HG02938 (cell line): ENCODE measurements around the gene TOLLIP.

ENCODE experiments used
- ATAC-seq: cut with Tn5 transposase; IDR thresholded peaks from one replicate; pipeline ENCODE4 v1.9.1; 2021; ENCODE audit warnings: mild to moderate bottlenecking, moderate library complexity; ENCODE audit not compliant: unreplicated experiment

TOLLIP gene

DNA sequence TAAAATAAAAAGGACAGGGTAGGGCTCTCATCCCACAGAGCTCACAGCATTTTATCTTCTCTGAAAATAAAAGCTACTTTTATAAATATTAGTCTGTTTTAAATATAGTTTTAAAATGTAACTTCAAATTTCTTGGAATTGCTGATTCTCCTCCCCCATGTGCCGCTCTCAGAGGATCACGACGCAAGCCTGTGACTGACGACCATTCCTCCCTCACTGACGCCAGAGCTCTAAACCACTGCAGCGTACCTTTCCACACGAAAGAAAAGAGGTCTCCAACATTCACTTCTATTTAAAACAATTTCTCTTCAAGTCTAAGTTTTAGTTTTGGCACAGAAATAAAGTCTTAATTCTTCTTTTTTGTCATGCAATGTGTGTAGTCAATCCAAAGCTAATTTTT is 9.3 kb downstream of the TOLLIP start:
- ATAC-seq: no peak

DNA sequence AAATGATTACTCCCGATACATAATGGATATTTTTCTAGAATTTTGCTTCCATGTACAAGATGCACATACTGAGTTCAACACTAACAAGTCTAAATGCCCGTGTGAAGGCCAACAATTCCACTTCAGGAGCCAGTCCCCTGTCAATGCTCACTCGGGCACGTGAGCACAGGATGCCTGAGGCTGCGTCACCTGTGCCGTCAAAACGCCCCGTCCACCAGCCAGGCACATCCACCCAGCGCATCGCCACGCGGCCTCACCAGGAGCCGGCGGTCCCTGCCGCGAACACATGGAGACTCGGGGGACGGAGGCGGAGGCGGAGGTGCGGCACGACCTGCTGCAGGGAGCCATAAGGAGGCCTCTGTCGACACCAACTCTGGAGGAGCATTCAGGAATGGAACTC is 9.8 kb downstream of the TOLLIP start:
- ATAC-seq: no peak

DNA sequence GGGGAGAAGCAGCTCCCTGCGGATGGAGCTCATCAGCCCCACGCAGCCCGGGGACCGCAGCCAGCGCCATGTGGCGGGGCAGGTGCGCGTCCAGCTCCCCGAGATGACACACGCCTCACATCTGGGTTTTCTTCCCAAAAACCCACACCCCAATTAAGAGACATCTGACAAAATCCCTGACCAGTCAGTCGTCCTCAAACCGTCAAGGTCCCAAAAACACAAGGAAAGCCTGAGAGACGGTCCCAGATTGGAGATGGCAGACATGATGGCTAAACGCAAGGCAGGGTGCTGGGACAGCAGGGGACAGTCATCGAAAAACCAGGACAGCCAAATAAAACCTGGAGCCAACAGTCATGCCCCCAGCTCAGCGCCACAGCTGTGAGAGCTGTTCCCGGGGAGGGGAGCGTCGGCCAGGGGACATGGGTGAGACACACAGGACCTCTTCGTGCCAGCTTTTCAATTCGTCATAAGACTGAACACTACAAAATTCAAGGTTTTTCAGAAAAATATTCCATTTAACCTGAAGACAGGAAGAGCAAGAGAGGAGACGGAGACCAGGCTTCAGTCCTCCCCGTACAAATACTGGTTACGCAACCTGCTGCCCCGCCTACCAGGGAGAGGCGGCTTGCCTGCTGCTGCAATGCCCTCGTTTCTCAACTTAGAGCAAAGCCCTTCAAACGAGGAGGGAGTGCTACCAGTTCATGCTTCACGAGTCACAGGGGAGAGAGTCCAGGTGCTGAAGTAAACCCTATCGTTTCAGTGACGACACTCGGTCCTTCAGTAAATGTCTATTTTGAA is 10.5 kb downstream of the TOLLIP start:
- ATAC-seq: no peak

DNA sequence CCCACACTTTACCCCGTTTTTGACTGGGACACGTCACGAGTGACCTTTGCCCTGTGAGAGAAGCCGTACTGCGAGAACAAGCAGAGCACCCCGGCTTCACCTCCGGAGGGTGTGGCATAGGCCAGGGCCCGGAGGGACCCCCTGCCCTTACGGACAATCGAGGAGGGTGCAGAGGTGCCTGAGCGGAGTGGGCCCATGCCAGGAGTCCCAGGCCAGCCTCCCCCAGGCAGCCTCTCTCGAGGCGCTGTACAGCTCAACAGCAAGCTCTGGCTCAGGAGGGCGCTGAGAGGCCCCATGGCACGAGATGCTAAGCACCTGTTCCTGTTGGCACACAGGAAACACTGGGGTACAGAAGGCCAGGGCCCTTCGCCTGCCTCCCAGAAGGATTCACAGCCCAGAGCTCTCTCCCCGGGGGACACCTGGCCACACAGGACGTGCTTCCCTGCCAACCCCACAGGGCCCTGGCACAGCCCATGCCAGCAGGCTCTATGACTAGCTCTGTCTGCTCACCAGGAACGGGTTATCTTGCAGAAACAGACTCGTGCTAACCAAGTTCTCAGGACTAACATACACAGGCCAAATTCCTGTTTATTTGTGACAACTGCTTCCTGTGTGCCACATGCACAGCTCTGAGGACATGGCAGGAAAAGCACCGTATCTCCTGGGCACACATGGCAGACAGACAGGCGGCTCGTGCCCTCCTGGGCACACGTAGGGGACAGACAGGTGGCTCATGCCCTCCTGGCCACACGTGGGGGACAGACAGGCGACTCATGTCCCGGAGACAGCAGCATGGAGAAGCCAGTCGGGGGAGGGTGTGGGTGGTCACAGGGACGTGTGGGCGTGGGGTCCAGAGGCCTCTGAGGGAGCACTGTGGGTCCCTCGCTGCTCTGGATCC is 11.6 kb downstream of the TOLLIP start:
- no peak for ATAC-seq

DNA sequence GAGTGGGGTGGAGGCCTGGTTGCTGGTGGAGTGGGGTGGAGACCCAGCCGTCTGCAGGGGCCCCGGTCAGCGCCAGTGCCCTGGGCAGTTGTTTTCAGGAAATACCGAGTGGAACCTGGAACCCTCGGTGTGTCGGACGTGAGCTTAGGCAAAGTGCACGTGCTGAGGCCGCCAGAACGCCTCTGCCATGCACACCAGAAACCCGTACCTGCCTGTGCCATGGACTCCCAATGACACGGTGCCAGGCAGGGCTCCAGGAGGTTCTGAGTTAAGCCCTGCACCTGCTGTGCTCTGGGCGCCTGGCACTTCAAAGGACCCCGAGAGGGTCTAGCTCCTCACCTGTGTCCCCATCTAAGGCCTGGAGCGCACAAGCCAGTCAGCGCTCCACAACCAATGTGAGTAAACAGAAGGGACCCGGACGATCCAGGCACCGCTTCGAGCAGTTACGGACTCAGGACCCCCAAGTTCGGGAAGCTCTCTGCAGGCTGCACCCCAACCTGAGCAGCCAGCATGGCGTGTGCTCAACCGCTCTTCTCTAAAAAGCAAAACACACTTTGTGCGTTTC is 12.3 kb downstream of the TOLLIP start:
- ATAC-seq: no peak

DNA sequence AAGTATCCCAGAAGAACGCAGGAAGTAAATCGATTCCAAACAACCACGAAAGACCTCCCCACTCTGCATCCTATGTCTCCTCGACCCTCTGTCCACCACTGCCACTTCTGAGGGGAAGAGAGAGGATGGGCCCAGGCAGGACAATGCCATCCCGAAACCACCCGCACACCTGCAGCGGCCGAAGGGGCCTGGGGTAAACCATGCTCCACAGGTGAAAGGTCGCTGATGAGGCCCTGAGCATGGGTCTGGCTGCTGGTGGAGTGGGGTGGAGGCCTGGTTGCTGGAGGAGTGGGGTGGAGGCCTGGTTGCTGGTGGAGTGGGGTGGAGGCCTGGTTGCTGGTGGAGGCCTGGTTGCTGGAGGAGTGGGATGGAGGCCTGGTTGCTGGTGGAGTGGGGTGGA is 13.1 kb downstream of the TOLLIP start:
- ATAC-seq: no peak

DNA sequence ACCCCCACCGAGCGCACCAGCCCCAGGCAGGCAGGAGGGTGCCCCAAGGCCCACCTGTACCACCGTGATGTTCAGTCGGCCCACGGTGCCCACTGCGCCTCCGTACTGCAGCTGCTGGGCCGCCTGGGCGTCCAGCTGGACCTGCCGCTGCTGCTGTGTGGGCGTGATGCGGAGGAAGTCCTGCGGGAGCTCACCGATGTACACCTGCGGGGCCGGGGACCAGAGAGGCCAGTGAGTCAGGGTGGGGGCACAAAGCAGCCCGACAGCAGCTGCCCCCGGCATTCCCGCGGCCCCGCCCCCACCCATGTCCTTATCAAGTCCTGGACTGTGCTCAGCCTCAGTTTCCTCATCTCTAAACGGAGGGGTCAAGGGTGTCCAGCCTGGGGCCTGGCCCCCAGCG is 13.8 kb downstream of the TOLLIP start:
- no peak for ATAC-seq

DNA sequence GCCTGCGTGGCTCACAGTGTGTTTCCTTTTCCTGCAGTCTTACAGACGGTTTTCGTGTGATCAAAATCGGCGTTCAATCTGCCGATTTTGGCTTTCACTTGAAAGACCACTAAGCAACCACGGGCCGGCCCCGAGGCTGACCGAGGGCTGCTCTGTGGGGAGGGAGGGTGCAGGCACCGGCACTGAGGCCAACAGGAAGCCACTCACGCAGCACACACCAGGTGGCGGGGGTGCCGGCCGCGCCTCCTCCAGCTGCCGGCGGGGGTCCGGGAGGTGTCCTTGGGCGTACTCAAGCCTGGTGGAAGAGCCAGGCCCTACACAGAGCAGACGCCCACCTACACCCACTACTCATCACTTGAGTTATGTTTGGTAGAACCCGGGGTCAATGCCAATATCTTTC is 14.3 kb downstream of the TOLLIP start:
- ATAC-seq: no peak

DNA sequence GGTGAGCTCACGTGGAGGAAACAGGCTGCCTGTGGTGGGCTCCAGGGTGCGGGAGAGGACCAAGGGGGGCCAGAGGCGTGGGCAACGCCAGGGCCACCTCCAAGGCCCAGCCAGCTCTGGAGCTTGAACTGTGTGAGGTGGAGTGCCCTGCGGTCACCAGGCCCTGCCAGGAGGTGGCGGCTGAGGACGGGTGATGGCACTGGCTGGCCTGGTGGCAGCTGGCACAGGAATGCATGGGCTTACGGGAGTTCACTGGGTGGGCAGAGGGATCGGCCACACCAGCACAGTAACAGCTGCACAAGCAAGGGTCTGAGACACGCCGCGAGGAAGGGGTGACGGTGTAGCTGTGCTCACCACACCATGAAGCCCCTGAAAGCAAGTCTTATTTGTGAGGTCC is 15.8 kb downstream of the TOLLIP start:
- ATAC-seq: no peak

DNA sequence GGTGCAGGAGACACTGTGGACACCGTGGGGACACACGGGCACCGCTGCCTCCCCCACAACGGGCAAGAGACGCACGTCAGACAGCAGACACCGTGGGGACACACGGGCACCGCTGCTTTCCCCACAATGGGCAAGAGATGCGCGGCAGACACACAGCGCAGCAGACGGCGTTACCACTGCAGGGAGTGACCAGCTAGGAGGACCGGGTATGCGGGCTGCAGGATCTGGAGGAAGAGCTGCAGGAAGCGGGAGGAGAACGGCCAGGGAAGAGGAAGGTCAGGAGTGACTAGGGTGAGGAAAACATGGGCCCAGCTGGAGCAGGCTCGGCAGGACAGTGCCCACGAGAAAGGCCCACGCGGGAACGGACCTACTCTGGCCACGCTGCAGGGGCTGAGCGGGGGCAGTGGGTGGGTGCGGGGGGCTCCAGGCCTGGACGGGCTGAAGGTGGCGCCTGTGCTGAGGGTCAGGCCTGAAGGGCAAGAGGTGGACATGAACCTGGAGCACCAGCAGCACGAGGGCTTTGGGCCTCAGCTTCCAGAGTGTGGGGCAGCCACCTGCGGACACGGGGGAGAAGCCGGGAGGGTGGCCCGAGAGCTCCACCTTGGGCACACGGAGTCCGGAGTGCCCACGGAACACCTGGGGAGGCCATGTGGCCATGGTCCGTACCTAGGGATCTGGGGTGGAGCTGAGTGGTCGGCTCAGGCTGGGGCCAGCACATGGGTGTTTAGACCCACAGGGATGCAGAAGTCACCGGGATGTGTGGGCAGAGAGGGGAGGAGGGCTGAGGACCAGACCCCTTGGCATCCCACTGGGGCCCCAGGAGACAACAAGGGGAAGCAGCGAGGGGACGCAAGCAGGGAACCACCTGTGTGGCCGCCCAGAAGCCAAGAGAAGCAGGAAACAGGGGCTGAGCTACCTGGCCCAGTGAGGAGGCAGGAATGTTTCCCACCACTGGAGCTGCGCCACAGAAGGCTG is 16.5 kb downstream of the TOLLIP start:
- no peak for ATAC-seq

DNA sequence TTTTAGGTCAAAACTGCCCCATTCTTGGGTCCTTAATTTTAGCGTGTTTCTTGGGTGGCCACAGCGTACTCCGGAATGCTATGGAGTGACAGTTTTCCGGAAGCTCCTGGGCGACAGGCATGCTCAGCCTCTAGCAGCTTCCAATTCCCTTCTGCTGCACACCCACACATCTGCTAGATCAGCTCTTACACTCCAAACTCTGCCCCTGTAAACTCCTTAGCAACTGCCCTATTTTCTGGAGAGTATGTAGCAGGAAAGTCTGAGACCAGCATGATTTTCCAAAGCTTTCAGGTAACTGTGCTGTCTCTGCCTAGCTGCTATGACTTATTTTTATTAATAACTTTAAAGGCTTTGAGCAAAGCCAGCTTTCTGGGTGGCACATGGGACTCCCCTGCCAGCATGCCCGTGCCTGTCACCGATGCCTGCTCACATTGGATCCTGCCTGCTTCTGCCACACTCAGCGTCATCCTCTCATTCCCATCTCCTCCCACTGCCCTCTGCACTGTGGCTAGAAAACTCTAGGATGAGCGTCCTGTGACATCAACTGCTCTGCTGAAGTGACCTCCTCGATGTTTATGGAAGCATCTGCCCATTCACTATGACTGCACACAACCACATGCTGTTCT is 17.3 kb downstream of the TOLLIP start:
- ATAC-seq: no peak

DNA sequence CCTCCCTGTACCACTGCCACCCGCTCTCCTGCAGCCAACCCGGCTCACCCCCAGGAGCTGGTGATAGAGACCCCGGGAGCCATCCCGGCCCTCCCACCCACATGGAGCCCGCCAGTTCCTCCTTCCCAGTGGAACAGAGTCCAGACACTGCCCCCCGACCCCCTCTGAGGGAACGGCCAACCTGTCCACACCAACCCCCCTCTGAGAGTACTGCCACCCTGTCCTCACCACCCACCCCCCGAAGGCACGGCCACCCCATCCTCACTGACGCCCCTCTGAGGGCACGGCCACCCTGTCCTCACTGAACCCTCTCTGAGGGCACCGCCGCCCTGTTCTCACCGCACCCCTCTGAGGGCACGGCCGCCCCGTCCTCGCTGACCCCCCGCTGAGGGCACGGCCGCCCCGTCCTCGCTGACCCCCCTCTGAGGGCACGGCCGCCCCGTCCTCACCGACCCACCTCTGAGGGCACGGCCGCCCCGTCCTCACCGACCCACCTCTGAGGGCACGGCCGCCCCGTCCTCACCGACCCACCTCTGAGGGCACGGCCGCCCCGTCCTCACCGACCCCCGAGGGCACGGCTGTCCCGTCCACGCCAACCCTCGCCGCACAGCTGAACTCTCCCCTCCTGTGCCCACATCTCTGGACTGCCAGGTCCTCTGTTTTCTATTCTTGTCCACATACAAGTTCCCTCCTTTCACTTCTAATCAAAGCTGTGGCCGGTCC is 18.0 kb downstream of the TOLLIP start:
- ATAC-seq: no peak

DNA sequence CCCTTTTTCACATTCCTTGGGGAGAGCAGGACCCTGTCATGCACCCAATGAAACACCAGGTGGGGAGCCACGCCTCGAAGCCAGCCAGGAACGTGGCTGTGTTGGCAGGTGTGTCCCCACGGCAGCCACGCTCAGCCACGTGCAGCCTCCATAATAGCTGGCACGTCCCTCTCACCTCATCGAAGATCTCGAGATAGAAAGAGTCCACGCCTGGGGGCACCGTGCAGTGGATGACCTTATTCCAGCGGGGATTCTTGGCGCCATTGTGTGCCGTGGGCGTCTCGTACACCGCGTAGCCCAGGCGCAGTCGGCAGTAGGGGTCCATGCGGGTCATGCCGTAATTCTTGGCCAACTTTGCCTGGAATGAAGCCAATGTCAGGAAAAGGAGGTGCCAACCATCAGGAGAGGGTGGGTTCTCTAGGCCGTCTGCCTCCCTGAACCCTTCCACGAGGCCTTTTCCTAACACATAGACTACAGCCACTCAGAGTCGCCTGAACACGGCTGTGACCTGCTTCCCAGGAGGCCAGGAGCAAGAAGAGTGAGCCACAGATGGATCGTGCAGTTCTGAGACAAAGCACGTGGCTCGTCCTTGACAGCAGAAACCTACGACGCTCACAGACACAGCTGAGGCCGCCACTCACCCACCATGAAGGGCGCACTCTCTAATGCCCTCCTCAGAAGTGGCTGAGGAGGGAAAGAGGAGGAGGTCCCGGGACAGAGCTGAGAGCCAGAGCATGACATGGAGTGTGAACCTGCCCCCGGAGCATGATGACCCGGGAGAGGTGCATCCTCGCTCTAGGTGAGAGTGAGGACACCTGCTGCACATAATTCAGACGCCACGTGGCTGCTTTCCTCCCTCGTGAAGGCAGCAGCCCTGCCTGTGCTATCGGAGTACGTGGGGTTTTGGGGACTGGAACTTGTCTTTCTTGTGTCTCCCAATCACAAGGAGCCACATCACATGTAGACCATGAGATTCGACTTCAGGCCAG is 19.1 kb downstream of the TOLLIP start:
- ATAC-seq: no peak

DNA sequence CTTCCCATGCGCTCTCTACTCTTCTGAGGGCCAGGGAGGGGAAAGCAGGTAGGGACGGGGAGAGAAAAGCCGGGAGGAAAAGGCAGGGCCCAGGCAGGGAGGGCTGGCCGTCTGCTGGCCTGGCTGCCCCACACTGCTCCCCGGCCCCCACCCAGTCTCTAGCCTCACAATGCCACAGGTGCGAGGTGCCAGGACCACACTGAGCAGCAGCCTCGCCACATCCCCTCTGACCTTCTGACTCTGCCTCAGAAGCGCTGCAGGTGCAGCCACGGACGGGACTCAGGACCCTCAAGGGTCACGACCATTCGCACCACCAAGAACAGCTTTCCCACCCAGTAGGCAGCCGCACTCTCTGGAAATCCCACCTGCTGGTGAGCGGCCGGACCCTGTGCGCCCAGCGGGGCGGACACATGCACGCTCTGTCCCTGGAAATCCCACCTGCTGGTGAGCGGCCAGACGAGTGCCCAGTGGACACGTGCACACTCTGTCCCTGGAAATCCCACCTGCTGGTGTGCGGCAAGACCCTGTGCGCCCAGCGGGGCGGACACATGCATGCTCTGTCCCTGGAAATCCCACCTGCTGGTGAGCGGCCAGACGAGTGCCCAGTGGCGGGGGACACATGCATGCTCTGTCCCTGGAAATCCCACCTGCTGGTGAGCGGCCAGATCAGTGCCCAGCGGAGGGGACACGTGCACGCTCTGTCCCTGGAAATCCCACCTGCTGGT is 20.1 kb downstream of the TOLLIP start:
- ATAC-seq: no peak

DNA sequence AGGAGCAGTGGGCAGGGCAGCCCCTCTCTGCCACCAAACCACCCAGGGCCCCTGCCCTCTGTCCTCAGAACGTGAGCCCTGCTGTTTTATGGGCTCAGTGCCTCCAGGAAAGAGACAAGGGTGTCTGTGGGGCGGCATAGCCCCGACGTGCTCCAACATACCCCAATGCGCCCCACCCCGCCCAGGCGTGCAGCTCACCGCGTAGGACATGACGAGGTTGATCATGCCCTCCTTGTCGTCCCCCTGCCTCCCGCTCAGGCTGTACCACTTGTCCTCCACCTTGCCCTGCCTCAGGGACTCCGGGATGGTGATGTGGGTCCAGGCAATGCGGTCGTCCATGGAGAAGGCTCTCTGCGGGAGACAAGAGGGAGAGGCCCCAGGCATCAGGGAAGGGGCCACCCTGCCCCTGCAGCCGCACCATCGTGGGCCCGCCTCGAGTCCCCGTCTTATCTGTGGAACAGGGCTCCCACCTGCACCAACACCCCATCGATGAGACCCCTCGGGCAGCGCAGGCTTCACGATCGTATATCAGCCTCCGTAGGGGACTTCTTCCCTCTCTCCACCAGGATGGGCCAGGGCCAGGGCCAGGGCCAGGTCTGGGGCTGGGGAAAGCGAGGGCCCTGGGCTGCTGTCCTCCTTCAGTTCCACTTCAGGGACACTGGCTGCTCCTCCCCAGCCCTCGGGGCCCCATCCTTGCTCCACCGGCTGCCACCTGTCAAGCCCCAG is 20.8 kb downstream of the TOLLIP start:
- no peak for ATAC-seq

DNA sequence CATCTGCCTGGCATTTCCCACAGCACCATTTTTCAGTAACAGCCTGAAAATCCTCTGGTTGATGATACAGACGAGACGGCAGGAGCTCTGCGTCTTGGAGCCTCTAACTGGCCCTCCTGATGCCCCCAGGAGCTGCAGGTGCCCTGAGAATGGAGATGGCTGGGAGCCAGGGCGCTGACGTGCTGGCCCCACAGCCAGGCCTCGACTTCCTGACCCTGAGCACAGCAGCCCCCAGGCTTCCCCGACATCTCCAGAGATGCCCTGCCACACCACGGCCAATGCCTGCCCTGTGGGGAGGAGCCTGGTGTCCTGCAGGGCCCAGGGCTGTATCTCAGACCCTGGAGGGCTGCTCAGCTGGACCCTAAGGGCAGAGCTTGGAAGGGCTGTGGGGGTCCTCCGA is 21.5 kb downstream of the TOLLIP start:
- no peak for ATAC-seq

DNA sequence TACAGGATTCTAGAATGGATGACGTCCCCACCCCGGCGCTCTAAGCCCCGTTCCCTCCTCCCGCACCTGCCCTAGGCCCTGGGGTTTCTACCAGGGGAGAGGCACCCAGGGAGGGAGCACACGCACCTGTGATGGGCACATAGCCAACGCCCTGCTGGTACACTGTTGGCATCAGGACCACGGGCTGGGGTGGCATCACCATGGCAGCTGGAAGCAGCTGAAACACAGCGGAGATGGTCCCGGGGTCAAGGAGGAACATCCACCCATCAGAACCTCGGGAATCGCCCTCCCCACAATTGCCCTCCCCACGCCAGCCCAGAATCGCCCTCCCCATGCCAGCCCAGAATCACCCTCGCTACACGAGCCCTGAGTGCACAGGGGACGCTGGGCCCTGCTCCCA is 23.6 kb downstream of the TOLLIP start:
- ATAC-seq: no peak
